ENCODE data around the gene SYT8. TPM values are rescaled to one million over a fixed set of nuclear protein-coding genes. Genes with fewer than 3 reads are reported as not detected.
"Not testable (repeated sequence)": the region's sequence is repeated elsewhere in the genome, so short reads cannot be mapped to it uniquely, and the experiment has no call there.

Gene SYT8
- total RNA-seq, 1 donor from 2014 or later, result not detected

- Histone ChIP-seq H3K27me3 (peaks cover 7% of the 10 kb centered on the region), H2AFZ (replicated peaks) (peak overlapping the region; percentile 43), H3K4me3 (no peak overlapping the region), H3K9ac (no peak overlapping the region), H3F3A (ENCODE audit: low read depth) (no peaks in the 10 kb centered on the region), H3K79me2 (ENCODE audit: low read depth) (no peaks in the 10 kb centered on the region), H3K4me2 (peak overlapping the region; percentile 21), H3K9me3 (ENCODE audit: low read depth) (no peaks in the 10 kb centered on the region), H3K36me3 (no peaks in the 10 kb centered on the region), H3K27ac (no peak overlapping the region), H4K20me1 (ENCODE audit: low read depth) (no peaks in the 10 kb centered on the region), H3K4me1 (peaks cover 6% of the 10 kb centered on the region)
- Mint-ChIP-seq H3K4me1 (peaks cover 6% of the 10 kb centered on the region), H3K27me3 (ENCODE audit: insufficient read depth, low read depth) (peaks cover 1% of the 10 kb centered on the region), H3K27ac (no peak overlapping the region), H3K9me3 (no peaks in the 10 kb centered on the region), H3K4me3 (no peak overlapping the region), H3K36me3 (no peaks in the 10 kb centered on the region)
- DNase-seq (ENCODE audit: low spot score), result peak; percentile 93
- TF ChIP-seq EZH2 (IDR thresholded peaks at IDR 0.05) (no peak), CTCF (IDR thresholded peaks at IDR 0.05) (peak; percentile 92)
Observed at GRCh38 chr11:1882265-1883238, 47.8 kb downstream of the SYT8 start.

- TF ChIP-seq EZH2phosphoT487 (IDR thresholded peaks at IDR 0.05) (no peak), CTCF (IDR thresholded peaks at IDR 0.05) (no peak), EZH2 (IDR thresholded peaks at IDR 0.05) (no peak)
- Histone ChIP-seq H4K20me1 (ENCODE audit: low read depth) (no peaks in the 10 kb centered on the region), H2AFZ (replicated peaks) (no peak overlapping the region), H3K4me3 (no peak overlapping the region), H3K9me3 (ENCODE audit: low read depth) (no peaks in the 10 kb centered on the region), H3K27ac (no peak overlapping the region), H3K79me2 (ENCODE audit: low read depth) (no peaks in the 10 kb centered on the region), H3K4me1 (peaks cover 6% of the 10 kb centered on the region), H3F3A (ENCODE audit: low read depth) (no peaks in the 10 kb centered on the region), H3K9ac (no peak overlapping the region), H3K27me3 (peaks cover 7% of the 10 kb centered on the region), H3K4me2 (no peak overlapping the region), H3K36me3 (no peaks in the 10 kb centered on the region)
- no peaks in the 10 kb centered on the region for H3K9me3 Mint-ChIP-seq
- H3K4me1 Mint-ChIP-seq, result peaks cover 5% of the 10 kb centered on the region
- no peak overlapping the region for H3K27ac Mint-ChIP-seq
- H3K4me3 Mint-ChIP-seq, result no peak overlapping the region
- no peak for DNase-seq (ENCODE audit: low spot score)
- no peaks in the 10 kb centered on the region for H3K36me3 Mint-ChIP-seq
- peaks cover under 1% of the 10 kb centered on the region for H3K27me3 Mint-ChIP-seq (ENCODE audit: insufficient read depth, low read depth)
Observed at GRCh38 chr11:1883346-1884302, 48.8 kb downstream of the SYT8 start.

- no peaks in the 10 kb centered on the region for H3K79me2 ChIP-seq (ENCODE audit: low read depth)
- H3K4me1 ChIP-seq, result peaks cover 6% of the 10 kb centered on the region
- no peaks in the 10 kb centered on the region for H3F3A ChIP-seq (ENCODE audit: low read depth)
- peaks cover 4% of the 10 kb centered on the region for H3K27me3 Mint-ChIP-seq (ENCODE audit: insufficient read depth, low read depth)
- no peak overlapping the region for H3K27ac ChIP-seq
- H3K4me3 ChIP-seq, result no peak overlapping the region
- H3K4me3 Mint-ChIP-seq, result no peak overlapping the region
- no peaks in the 10 kb centered on the region for H3K9me3 ChIP-seq (ENCODE audit: low read depth)
- no peaks in the 10 kb centered on the region for H3K36me3 ChIP-seq
- no peak overlapping the region for H2AFZ ChIP-seq (replicated peaks)
- peaks cover 7% of the 10 kb centered on the region for H3K27me3 ChIP-seq
- no peaks in the 10 kb centered on the region for H3K36me3 Mint-ChIP-seq
- H4K20me1 ChIP-seq (ENCODE audit: low read depth), result no peaks in the 10 kb centered on the region
- H3K9me3 Mint-ChIP-seq, result no peaks in the 10 kb centered on the region
- H3K4me2 ChIP-seq, result no peak overlapping the region
- H3K4me1 Mint-ChIP-seq, result peaks cover 5% of the 10 kb centered on the region
- DNase-seq (ENCODE audit: low spot score), result no peak
- H3K9ac ChIP-seq, result no peak overlapping the region
- TF ChIP-seq EZH2 (IDR thresholded peaks at IDR 0.05), result no peak
- TF ChIP-seq CTCF (IDR thresholded peaks at IDR 0.05), result no peak
- no peak for TF ChIP-seq EZH2phosphoT487 (IDR thresholded peaks at IDR 0.05)
- no peak overlapping the region for H3K27ac Mint-ChIP-seq
Observed at GRCh38 chr11:1884303-1884700, 49.5 kb downstream of the SYT8 start.

GRCh38 chr11:1886551-1886950, 51.8 kb downstream of the SYT8 start:
- not testable (repeated sequence) for H3K27ac Mint-ChIP-seq; H3K4me3 ChIP-seq; H3K27me3 ChIP-seq; H3K4me1 ChIP-seq; H3K27ac ChIP-seq; H3K79me2 ChIP-seq (ENCODE audit: low read depth); H4K20me1 ChIP-seq (ENCODE audit: low read depth); H3K36me3 Mint-ChIP-seq; H3K9me3 Mint-ChIP-seq; H3F3A ChIP-seq (ENCODE audit: low read depth); H3K9me3 ChIP-seq (ENCODE audit: low read depth); H2AFZ ChIP-seq (replicated peaks); H3K36me3 ChIP-seq; DNase-seq (ENCODE audit: low spot score); H3K9ac ChIP-seq; H3K4me3 Mint-ChIP-seq; H3K4me1 Mint-ChIP-seq; H3K27me3 Mint-ChIP-seq (ENCODE audit: insufficient read depth, low read depth); H3K4me2 ChIP-seq

All from neural progenitor cell (in vitro differentiated cells).